H1 (cell line): ENCODE results near the gene DVL1. TPM values are rescaled to one million over a fixed set of nuclear protein-coding genes. Genes with fewer than 3 reads are reported as not detected.

Experiments
- CTCF ChIA-PET: fragments of 300-600 bp; sonication (Branson Sonifier 250); formaldehyde crosslinking; loops from one replicate; lab custom pipeline; 2021; ENCODE audit not compliant: partially characterized antibody; lab: Charles Lee
- POLR2A ChIA-PET: fragments of 300-600 bp; sonication (Branson Sonifier 250); formaldehyde crosslinking; loops from one replicate; lab custom pipeline; 2021; ENCODE audit warnings: inconsistent platforms; ENCODE audit not compliant: partially characterized antibody; lab: Charles Lee
- DNase-seq, 2 experiments: peaks; one replicate each; pipeline versions ENCODE4 v3.0.0 to v3.0.0-alpha.2; 2010 to 2022; ENCODE audit warnings: low spot score in 2 of 2, low read depth in 1 of 2, mixed read lengths in 1 of 2
- FAIRE-seq: peaks from 2 replicates; lab custom pipeline; 2011; peaks lifted over from hg19 to GRCh38; lab: Jason Lieb, UNC
- H2AFZ ChIP-seq: 2 replicates; pipeline ENCODE4 v1.8.1; 2012; ENCODE audit warnings: low read length, inconsistent platforms
- H2AK5ac ChIP-seq: 2 replicates; pipeline ENCODE4 v1.6.1; 2013; ENCODE audit warnings: low read depth, low read length
- H2BK120ac ChIP-seq: replicated peaks from 2 replicates; pipeline ENCODE3; 2013; ENCODE audit warnings: low read depth, low read length, inconsistent platforms
- H2BK12ac ChIP-seq: 2 replicates; pipeline ENCODE4 v1.6.1; 2013; ENCODE audit warnings: low read depth, low read length
- H2BK15ac ChIP-seq: 2 replicates; pipeline ENCODE4 v1.6.1; 2013; ENCODE audit warnings: low read length
- H2BK20ac ChIP-seq: 2 replicates; pipeline ENCODE4 v1.6.1; 2013; ENCODE audit warnings: low read length
- H2BK5ac ChIP-seq: 2 replicates; pipeline ENCODE4 v1.6.1; 2013; ENCODE audit warnings: low read depth, low read length
- H3K14ac ChIP-seq: 2 replicates; pipeline ENCODE4 v1.6.1; 2013; ENCODE audit warnings: inconsistent platforms; ENCODE audit not compliant: insufficient read length
- H3K18ac ChIP-seq: 2 replicates; pipeline ENCODE4 v1.6.1; 2013; ENCODE audit warnings: low read length; ENCODE audit errors: extremely low read depth
- H3K23ac ChIP-seq: 2 replicates; pipeline ENCODE4 v1.6.1; 2013; ENCODE audit warnings: inconsistent platforms; ENCODE audit not compliant: insufficient read length
- H3K23me2 ChIP-seq: 2 replicates; pipeline ENCODE4 v1.6.1; 2013; ENCODE audit warnings: low read depth, low read length
- H3K27ac ChIP-seq: 2 replicates; pipeline ENCODE4 v1.6.1; 2011; ENCODE audit warnings: low read depth, low read length, inconsistent platforms
- H3K27me3 ChIP-seq, 4 experiments: replicated peaks in 1 of 4; 1 replicate in 1 of 4; 2 replicates in 3 of 4; pipeline versions ENCODE4 v1.6.1 to v1.8.1; 2011 to 2013; ENCODE audit warnings: low read length in 3 of 4, mild to moderate bottlenecking in 3 of 4, inconsistent platforms in 2 of 4, mixed read lengths in 2 of 4, moderate library complexity in 1 of 4; ENCODE audit not compliant: control insufficient read depth in 3 of 4, insufficient read depth in 3 of 4; ENCODE audit errors: extremely low read depth in 1 of 4
- H3K36me3 ChIP-seq, 4 experiments: 2 replicates each; pipeline versions ENCODE4 v1.6.1 to v1.8.1; 2011 to 2013; ENCODE audit warnings: mild to moderate bottlenecking in 4 of 4, low read length in 3 of 4, moderate library complexity in 2 of 4, control low read depth in 1 of 4, inconsistent platforms in 1 of 4; ENCODE audit not compliant: insufficient read depth in 4 of 4, control insufficient read depth in 2 of 4
- H3K4ac ChIP-seq: replicated peaks from 2 replicates; pipeline ENCODE3; 2013; ENCODE audit warnings: low read length, low read depth, mixed read lengths, inconsistent platforms; ENCODE audit not compliant: insufficient read length
- H3K4me1 ChIP-seq, 4 experiments: replicated peaks in 1 of 4; 1 replicate in 1 of 4; 2 replicates in 3 of 4; pipeline versions ENCODE4 v1.6.1 to v1.8.1; 2011 to 2013; ENCODE audit warnings: low read length in 3 of 4, inconsistent platforms in 2 of 4, mixed read lengths in 1 of 4; ENCODE audit not compliant: insufficient read depth in 4 of 4, control insufficient read depth in 3 of 4
- H3K4me2 ChIP-seq, 2 experiments: 2 replicates each; pipeline versions ENCODE4 v1.6.1 to v1.8.1; 2011 to 2013; ENCODE audit warnings: low read depth in 2 of 2, low read length in 2 of 2, control low read depth in 1 of 2, inconsistent platforms in 1 of 2, mild to moderate bottlenecking in 1 of 2; ENCODE audit not compliant: insufficient read depth in 1 of 2
- H3K4me3 ChIP-seq, 4 experiments: fragments of 200-600, 300-600 bp in 1 of 4; sonication (generic), shearing (Covaris generic), sonication (Bioruptor Twin) in 1 of 4; 2 replicates each; pipeline versions ENCODE4 v1.5.1 to v1.8.1; 2011 to 2016; ENCODE audit warnings: low read length in 4 of 4, low read depth in 3 of 4, control low read depth in 2 of 4, inconsistent platforms in 2 of 4, mild to moderate bottlenecking in 2 of 4, mixed read lengths in 1 of 4, moderate library complexity in 1 of 4; ENCODE audit not compliant: insufficient read depth in 2 of 4; ENCODE audit errors: extremely low read depth in 1 of 4
- H3K56ac ChIP-seq: replicated peaks from 2 replicates; pipeline ENCODE3; 2013; ENCODE audit warnings: low read depth, mild to moderate bottlenecking, mixed read lengths, low read length, inconsistent platforms; ENCODE audit not compliant: insufficient read length
- H3K79me1 ChIP-seq: 2 replicates; pipeline ENCODE4 v1.6.1; 2013; ENCODE audit warnings: low read depth, low read length, control low read depth
- H3K79me2 ChIP-seq, 2 experiments: 2 replicates each; pipeline versions ENCODE4 v1.6.1 to v1.8.1; 2012 to 2013; ENCODE audit warnings: low read length in 2 of 2, mild to moderate bottlenecking in 2 of 2, inconsistent platforms in 1 of 2; ENCODE audit not compliant: insufficient read depth in 2 of 2, control insufficient read depth in 1 of 2
- H3K9ac ChIP-seq, 4 experiments: replicated peaks in 1 of 4; 1 replicate in 1 of 4; 2 replicates in 3 of 4; pipeline versions ENCODE4 v1.6.1 to v1.8.1; 2011 to 2013; ENCODE audit warnings: low read depth in 3 of 4, low read length in 3 of 4, control low read depth in 2 of 4, mild to moderate bottlenecking in 2 of 4, moderate library complexity in 2 of 4, inconsistent platforms in 1 of 4; ENCODE audit errors: extremely low read depth in 1 of 4
- H3K9me3 ChIP-seq, 2 experiments: 2 replicates each; pipeline versions ENCODE4 v1.6.1 to v1.8.1; 2012 to 2013; ENCODE audit warnings: mild to moderate bottlenecking in 2 of 2, moderate library complexity in 2 of 2, control low read depth in 1 of 2, inconsistent platforms in 1 of 2, low read depth in 1 of 2, low read length in 1 of 2, mixed read lengths in 1 of 2; ENCODE audit not compliant: insufficient read depth in 2 of 2
- H4K20me1 ChIP-seq, 2 experiments: replicated peaks in 1 of 2; 2 replicates each; pipeline versions ENCODE3 to v1.8.1; 2011 to 2013; ENCODE audit warnings: inconsistent platforms in 2 of 2, low read length in 2 of 2, mild to moderate bottlenecking in 1 of 2; ENCODE audit not compliant: insufficient read depth in 2 of 2, control insufficient read depth in 1 of 2
- H4K5ac ChIP-seq: 2 replicates; pipeline ENCODE4 v1.6.1; 2013; ENCODE audit warnings: low read length, low read depth, mixed read lengths, inconsistent platforms; ENCODE audit not compliant: insufficient read length
- H4K8ac ChIP-seq: 2 replicates; pipeline ENCODE4 v1.8.0; 2013; ENCODE audit warnings: mild to moderate bottlenecking, moderate library complexity, low read length, inconsistent platforms; ENCODE audit not compliant: insufficient read depth; ENCODE audit errors: extremely low read depth
- H4K91ac ChIP-seq: replicated peaks from 2 replicates; pipeline ENCODE3; 2013; ENCODE audit warnings: low read length, mixed read lengths, inconsistent platforms; ENCODE audit not compliant: insufficient read length
- ASH2L ChIP-seq: fragments of 200-600, 300-600 bp; sonication (generic); IDR thresholded peaks from one replicate; pipeline ENCODE4 v1.7.1; 2017; ENCODE audit warnings: low read length
- BRCA1 ChIP-seq: IDR thresholded peaks from 2 replicates; pipeline ENCODE4 v1.6.1; 2012; ENCODE audit warnings: low read depth, low read length, improper control_type of control experiment
- CEBPB ChIP-seq: IDR thresholded peaks from 2 replicates; pipeline ENCODE4 v1.6.1; 2012; ENCODE audit warnings: low read depth, low read length
- CHD2 ChIP-seq: IDR thresholded peaks from 2 replicates; pipeline ENCODE4 v1.6.1; 2012; ENCODE audit warnings: low read length, improper control_type of control experiment
- EGR1 ChIP-seq: IDR thresholded peaks from 2 replicates; pipeline ENCODE4 v1.6.1; 2011; ENCODE audit warnings: low read depth, low read length, borderline replicate concordance
- EP300 ChIP-seq, 2 experiments: IDR thresholded peaks; 1 replicate in 1 of 2; 2 replicates in 1 of 2; pipeline ENCODE4 v1.6.1; 2011 to 2012; ENCODE audit warnings: low read depth in 2 of 2, low read length in 2 of 2, mild to moderate bottlenecking in 2 of 2, borderline replicate concordance in 1 of 2, inconsistent platforms in 1 of 2, moderate library complexity in 1 of 2
- KDM5A ChIP-seq: fragments of 200-600 bp; IDR thresholded peaks from 2 replicates; pipeline ENCODE4 v1.7.1; 2012; ENCODE audit warnings: mild to moderate bottlenecking, low read length, inconsistent platforms, mixed read lengths
- POU5F1 ChIP-seq: IDR thresholded peaks from 2 replicates; pipeline ENCODE4 v1.6.1; 2011; ENCODE audit warnings: low read depth, mild to moderate bottlenecking, low read length, moderate library complexity
- RAD21 ChIP-seq, 2 experiments: IDR thresholded peaks in 1 of 2; conservative IDR thresholded peaks in 1 of 2; 2 replicates each; pipeline ENCODE4 v1.6.1; 2011; ENCODE audit warnings: low read depth in 2 of 2, low read length in 2 of 2, improper control_type of control experiment in 1 of 2, inconsistent platforms in 1 of 2, mild to moderate bottlenecking in 1 of 2, moderate library complexity in 1 of 2
- RNF2 ChIP-seq: fragments of 200-900, 300-1000 bp; sonication (generic); IDR thresholded peaks from 2 replicates; pipeline ENCODE4 v1.7.1; 2016; ENCODE audit warnings: borderline replicate concordance, low read depth, mild to moderate bottlenecking, antibody characterized with exemption, low read length; ENCODE audit not compliant: poor library complexity, severe bottlenecking; ENCODE audit errors: missing control alignments
- TBP ChIP-seq: IDR thresholded peaks from 2 replicates; pipeline ENCODE4 v1.6.1; 2011; ENCODE audit warnings: low read depth, low read length, improper control_type of control experiment
- WGBS, 2 experiments: shearing (Covaris generic) in 1 of 2; methylation state at CpG; one replicate each; pipeline versions ENCODE4 v1.1.6 to v1.1.7; 2013 to 2015; ENCODE audit warnings: low lambda C conversion rate in 2 of 2, mixed read lengths in 2 of 2, inconsistent platforms in 1 of 2, low coverage in 1 of 2, missing lambda C conversion rate in 1 of 2; ENCODE audit not compliant: insufficient replicate concordance in 2 of 2, insufficient coverage in 1 of 2, insufficient read length in 1 of 2; ENCODE audit errors: extremely low coverage in 1 of 2, missing lambda C conversion rate in 1 of 2; 5-methylcytosine and 5-hydroxymethylcytosine counted together
- polyA plus RNA-seq, 7 experiments: library from polyadenylated mRNA; depleted of rRNA in 3 of 7; stranded (reverse) in 5 of 7; unstranded in 2 of 7; fragments of >200 nt in 5 of 7; fragments of 200-250 nt in 2 of 7; gene quantifications; 1 replicate in 5 of 7; 2 replicates in 1 of 7; 4 replicates in 1 of 7; pipeline versions ENCODE4 v1.2.1 to v1.2.3, GENCODE V29; 2011 to 2013; ENCODE audit warnings: missing spikeins in 2 of 7, mixed read lengths in 2 of 7
- total RNA-seq: library from RNA; stranded (reverse); fragmentation: NEBNext Ultra II Directional; extraction: Animal tissue kit (Norgen Biotek cat#: 25700); gene quantifications from 2 replicates; pipeline ENCODE4 v1.2.1, GENCODE V29; 2021

The DVL1 gene
- total and polyA plus RNA-seq, 2 of the 8 experiments (the other 6 are each of a cell fraction or from before 2014, with no cell fraction given) = 39.4 to 58.9 TPM

GRCh38 chr1:1287288-1288110, 61.7 kb downstream of the DVL1 start:
- POLR2A ChIA-PET = interaction anchor here (1.0 to 1.2 kb wide), 3 partner anchors 9 to 65 kb away, joined by 3 to 4 read pairs (median 3); no protein-coding TSS in a partner anchor
- TF ChIP-seq ASH2L = no peak
- TF ChIP-seq RNF2 = no peak
- TF ChIP-seq RAD21 (IDR thresholded peaks at IDR 0.05 in 1 of 2, conservative IDR thresholded peaks at IDR 0.05 in 1 of 2; ENCODE audit: low read depth in 2 of 2, low read length in 2 of 2) = no peak
- TF ChIP-seq CEBPB = no peak
- TF ChIP-seq POU5F1 = no peak
- TF ChIP-seq KDM5A = no peak
- no peak for TF ChIP-seq EP300 (IDR thresholded peaks at IDR 0.05; ENCODE audit: borderline replicate concordance in 1 of 2, low read depth in 2 of 2, low read length in 2 of 2)
- TF ChIP-seq CHD2 = no peak
- TF ChIP-seq BRCA1 = no peak
- TF ChIP-seq TBP = no peak
- no peak for TF ChIP-seq EGR1

More at GRCh38 chr1:1287288-1288110, 61.7 kb downstream of the DVL1 start:
- no peak overlapping the region for H3K23ac ChIP-seq
- FAIRE-seq (no peak), DNase-seq (no peak)
- no peak overlapping the region for H2BK20ac ChIP-seq
- H2BK5ac ChIP-seq = no peak overlapping the region
- H4K8ac ChIP-seq = peak overlapping the region; percentile 68
- H3K56ac ChIP-seq = no peak overlapping the region
- no peak overlapping the region for H3K4me3 ChIP-seq
- no peak overlapping the region; the same call in 1 of the 2 replicates for H3K18ac ChIP-seq
- CTCF ChIA-PET = interaction anchor here (1.2 to 1.5 kb wide), 4 partner anchors 13 to 61 kb away, joined by 3 to 4 read pairs (median 4); no protein-coding TSS in a partner anchor
- no peak overlapping the region for H3K9ac ChIP-seq
- no peak overlapping the region for H3K4ac ChIP-seq
- no peak overlapping the region for H3K27ac ChIP-seq
- H2AK5ac ChIP-seq = 0 out of 2 replicates have a peak overlapping the region, but pooled peaks have one; percentile 13
- peaks cover 0 to 6% (median under 1%) of the 10 kb centered on the region in 4 experiments; a peak in 2 of 7 replicates for H3K4me1 ChIP-seq
- H3K27me3 ChIP-seq = 0 out of 7 replicates have a peak, but pooled peaks cover 0 to 2% (median 0%) of the 10 kb centered on the region in 4 experiments
- H2BK15ac ChIP-seq = peak overlapping the region; percentile 53; the same call in 1 of the 2 replicates
- H3K79me2 ChIP-seq = no peaks in the 10 kb centered on the region
- no peak overlapping the region for H2BK120ac ChIP-seq
- WGBS, 2 experiments = 88% methylated on average over 35 of the region's 46 CpGs; no CpG with 5 or more reads in 1 of the 2 experiments
- peak overlapping the region; percentile 40 for H4K91ac ChIP-seq
- H3K14ac ChIP-seq = no peak overlapping the region
- peaks cover 0 to 2% of the 10 kb centered on the region in 2 experiments; a peak in 1 of 4 replicates for H3K9me3 ChIP-seq
- 0 out of 2 replicates have a peak overlapping the region, but pooled peaks have one; percentile 68 for H2BK12ac ChIP-seq
- H4K5ac ChIP-seq = no peak overlapping the region
- H3K36me3 ChIP-seq = no peaks in the 10 kb centered on the region
- no peak overlapping the region for H3K4me2 ChIP-seq
- H4K20me1 ChIP-seq = no peaks in the 10 kb centered on the region
- H3K23me2 ChIP-seq = no peaks in the 10 kb centered on the region
- H2AFZ ChIP-seq = no peak overlapping the region
- no peaks in the 10 kb centered on the region for H3K79me1 ChIP-seq
